Neural progenitor cell (in vitro differentiated cells): ENCODE measurements around the gene RNF40. TPM values are rescaled to one million over a fixed set of nuclear protein-coding genes. Genes with fewer than 3 reads are reported as not detected.

ENCODE experiments used
- DNase-seq: peaks from one replicate; pipeline ENCODE4 v3.0.0-alpha.2; 2016; ENCODE audit warnings: low spot score
- H2AFZ ChIP-seq: fragments of 200-600 bp; sonication (generic); replicated peaks from 2 replicates; pipeline ENCODE4 v1.6.1; 2016; ENCODE audit warnings: antibody characterized with exemption
- H3F3A ChIP-seq: fragments of 200-600 bp; sonication (generic); 2 replicates; pipeline ENCODE4 v1.6.1; 2016; ENCODE audit warnings: antibody characterized with exemption, low read depth
- H3K27ac ChIP-seq: fragments of 200-600 bp; sonication (generic); 2 replicates; pipeline ENCODE4 v1.5.1; 2016; ENCODE audit warnings: mild to moderate bottlenecking
- H3K27me3 ChIP-seq: fragments of 200-600 bp; sonication (generic); 2 replicates; pipeline ENCODE4 v1.6.1; 2016; ENCODE audit warnings: mild to moderate bottlenecking, moderate library complexity
- H3K36me3 ChIP-seq: fragments of 200-600 bp; sonication (generic); 2 replicates; pipeline ENCODE4 v1.5.1; 2016
- H3K4me1 ChIP-seq: fragments of 200-600 bp; sonication (generic); 2 replicates; pipeline ENCODE4 v1.6.1; 2016; ENCODE audit warnings: mixed run types
- H3K4me2 ChIP-seq: fragments of 200-600 bp; sonication (generic); 2 replicates; pipeline ENCODE4 v1.6.1; 2016
- H3K4me3 ChIP-seq: fragments of 200-600 bp; sonication (generic); 2 replicates; pipeline ENCODE4 v1.5.1; 2016
- H3K79me2 ChIP-seq: fragments of 200-600 bp; sonication (generic); 2 replicates; pipeline ENCODE4 v1.6.1; 2016; ENCODE audit warnings: low read depth
- H3K9ac ChIP-seq: fragments of 200-600 bp; sonication (generic); 2 replicates; pipeline ENCODE4 v1.6.1; 2016
- H3K9me3 ChIP-seq: fragments of 200-600 bp; sonication (generic); 2 replicates; pipeline ENCODE4 v1.5.1; 2016; ENCODE audit warnings: low read depth
- H4K20me1 ChIP-seq: fragments of 200-600 bp; sonication (generic); 2 replicates; pipeline ENCODE4 v1.6.1; 2016; ENCODE audit warnings: low read depth
- H3K27ac Mint-ChIP-seq: 3 replicates; pipeline ENCODE4 v1.8.0; 2021; ENCODE audit warnings: mixed read lengths
- H3K27me3 Mint-ChIP-seq: 2 replicates; pipeline ENCODE4 v1.8.0; 2022; ENCODE audit warnings: low read depth, mild to moderate bottlenecking, inconsistent platforms, moderate library complexity, mixed read lengths; ENCODE audit not compliant: insufficient read depth
- H3K36me3 Mint-ChIP-seq: 3 replicates; pipeline ENCODE4 v1.8.0; 2021; ENCODE audit warnings: mixed read lengths
- H3K4me1 Mint-ChIP-seq: 3 replicates; pipeline ENCODE4 v1.8.0; 2021; ENCODE audit warnings: mixed read lengths
- H3K4me3 Mint-ChIP-seq: 3 replicates; pipeline ENCODE4 v1.8.0; 2021; ENCODE audit warnings: mild to moderate bottlenecking, moderate library complexity, mixed read lengths
- H3K9me3 Mint-ChIP-seq: 3 replicates; pipeline ENCODE4 v1.8.0; 2020; ENCODE audit warnings: mixed read lengths
- CTCF ChIP-seq: fragments of 200-600 bp; sonication (generic); IDR thresholded peaks from 2 replicates; pipeline ENCODE4 v1.5.1; 2017; ENCODE audit warnings: antibody characterized with exemption, mild to moderate bottlenecking
- EZH2 ChIP-seq: fragments of 200-600 bp; sonication (generic); IDR thresholded peaks from 2 replicates; pipeline ENCODE4 v1.6.1; 2017; ENCODE audit warnings: antibody characterized with exemption, mild to moderate bottlenecking, moderate library complexity
- EZH2phosphoT487 ChIP-seq: fragments of 200-600 bp; sonication (generic); IDR thresholded peaks from 2 replicates; pipeline ENCODE4 v1.6.1; 2017; ENCODE audit warnings: antibody characterized with exemption
- total RNA-seq: library from RNA; depleted of rRNA; stranded (reverse); fragments of >200 nt; gene quantifications from 2 replicates; pipeline ENCODE4 v1.2.3, GENCODE V29; 2015; ENCODE audit warnings: low replicate concordance

The RNF40 gene
- 45.6 and 77.3 TPM in 2 replicates for total RNA-seq

GRCh38 chr16:30761928-30762902 is at the start of gene RNF40, which contains the start of gene CFAP119:
Gene RNF40, plus strand, starts transcription at chr16:30762322. Its CDS starts 224 bp downstream, at chr16:30762546.
Gene CFAP119, minus strand, starts transcription at chr16:30762062. Its CDS starts 314 bp downstream, at chr16:30761748.
- Histone ChIP-seq H2AFZ (peak within 1 kb of the TSS; percentile 62), H3K27me3 (no peaks in the 10 kb centered on the region), H3K79me2 (peaks cover 22% of the 10 kb centered on the region), H4K20me1 (peaks cover 27% of the 10 kb centered on the region), H3K4me2 (peak within 1 kb of the TSS; percentile 98), H3F3A (peaks cover 16% of the 10 kb centered on the region), H3K4me1 (peaks cover 15% of the 10 kb centered on the region), H3K9ac (peak within 1 kb of the TSS; percentile 93), H3K9me3 (no peaks in the 10 kb centered on the region), H3K27ac (peak within 1 kb of the TSS; percentile 48), H3K36me3 (peaks cover 14% of the 10 kb centered on the region), H3K4me3 (peak within 1 kb of the TSS; percentile 80)
- Mint-ChIP-seq H3K4me1 (peaks cover 27% of the 10 kb centered on the region), H3K27ac (peak within 1 kb of the TSS; percentile 83), H3K36me3 (peaks cover 30% of the 10 kb centered on the region), H3K27me3 (peaks cover 10% of the 10 kb centered on the region), H3K9me3 (no peaks in the 10 kb centered on the region), H3K4me3 (peak within 1 kb of the TSS; percentile 95)
- TF ChIP-seq EZH2phosphoT487 = no peak
- TF ChIP-seq EZH2 = no peak
- TF ChIP-seq CTCF = no peak
- DNase-seq = peak; percentile 98

GRCh38 chr16:30715750-30716445 is 46.2 kb upstream of the RNF40 start:
- Histone ChIP-seq H3K27me3 (no peaks in the 10 kb centered on the region), H3F3A (peaks cover 3% of the 10 kb centered on the region), H2AFZ (no peak overlapping the region), H3K4me1 (no peaks in the 10 kb centered on the region), H3K4me3 (no peak overlapping the region), H3K27ac (no peak overlapping the region), H3K9ac (no peak overlapping the region), H3K79me2 (peaks cover 30% of the 10 kb centered on the region), H3K9me3 (no peaks in the 10 kb centered on the region), H3K4me2 (no peak overlapping the region), H3K36me3 (peaks cover 11% of the 10 kb centered on the region), H4K20me1 (peaks cover 28% of the 10 kb centered on the region)
- no peak for DNase-seq
- TF ChIP-seq EZH2phosphoT487 (no peak), CTCF (no peak), EZH2 (no peak)
- Mint-ChIP-seq H3K4me3 (no peak overlapping the region), H3K27ac (peak overlapping the region; percentile 35), H3K36me3 (peaks cover 52% of the 10 kb centered on the region), H3K4me1 (no peaks in the 10 kb centered on the region), H3K27me3 (no peaks in the 10 kb centered on the region), H3K9me3 (no peaks in the 10 kb centered on the region)

- Mint-ChIP-seq H3K27me3 (no peaks in the 10 kb centered on the region), H3K4me1 (no peaks in the 10 kb centered on the region), H3K9me3 (no peaks in the 10 kb centered on the region), H3K27ac (no peak overlapping the region), H3K4me3 (no peak overlapping the region), H3K36me3 (peaks cover 56% of the 10 kb centered on the region)
- H3K36me3 ChIP-seq = peaks cover 5% of the 10 kb centered on the region
- H2AFZ ChIP-seq = no peak overlapping the region
- TF ChIP-seq EZH2 (no peak), EZH2phosphoT487 (no peak), CTCF (no peak)
- DNase-seq = no peak
- H3K27ac ChIP-seq = no peak overlapping the region
- no peak overlapping the region for H3K9ac ChIP-seq
- no peaks in the 10 kb centered on the region for H3K27me3 ChIP-seq
- H3K4me3 ChIP-seq = no peak overlapping the region
- H4K20me1 ChIP-seq = peaks cover 35% of the 10 kb centered on the region
- H3K9me3 ChIP-seq = no peaks in the 10 kb centered on the region
- H3K79me2 ChIP-seq = peaks cover 30% of the 10 kb centered on the region
- no peaks in the 10 kb centered on the region for H3F3A ChIP-seq
- H3K4me1 ChIP-seq = no peaks in the 10 kb centered on the region
- H3K4me2 ChIP-seq = no peak overlapping the region
Measured at GRCh38 chr16:30720086-30720485, 42.0 kb upstream of the RNF40 start.
